CD4-positive, alpha-beta memory T cell (primary cell): Measurements from ENCODE around the gene HOXC12. TPM values are rescaled to one million over a fixed set of nuclear protein-coding genes. Genes with fewer than 3 reads are reported as not detected.

Source experiments
- CTCF ChIA-PET: fragments of 350-600 bp; sonication (Branson Sonifier 250); formaldehyde crosslinking; loops from one replicate; lab custom pipeline; 2021; ENCODE audit warnings: inconsistent platforms; ENCODE audit not compliant: partially characterized antibody; lab: Charles Lee
- POLR2A ChIA-PET: fragments of 350-600 bp; sonication (Branson Sonifier 250); formaldehyde crosslinking; loops from one replicate; lab custom pipeline; 2021; ENCODE audit not compliant: partially characterized antibody; lab: Charles Lee
- DNase-seq, 5 donors: peaks; one replicate each; pipeline versions ENCODE4 v3.0.0 to v3.0.0-alpha.2; 2020 to 2022; ENCODE audit warnings: mixed read lengths in 1 of 5
- H3K27ac ChIP-seq: one replicate; pipeline ENCODE4 v1.7.0; 2013; ENCODE audit warnings: low read depth, low read length
- H3K27me3 ChIP-seq: 2 replicates; pipeline ENCODE4 v1.7.0; 2013; ENCODE audit warnings: mild to moderate bottlenecking, low read length, moderate library complexity; ENCODE audit not compliant: insufficient read depth
- H3K36me3 ChIP-seq: 2 replicates; pipeline ENCODE4 v1.7.0; 2013; ENCODE audit warnings: mild to moderate bottlenecking, low read length, moderate library complexity; ENCODE audit not compliant: insufficient read depth
- H3K4me1 ChIP-seq: 2 replicates; pipeline ENCODE4 v1.7.0; 2013; ENCODE audit warnings: mild to moderate bottlenecking, low read length, moderate library complexity; ENCODE audit not compliant: insufficient read depth
- H3K4me3 ChIP-seq, 2 donors: one replicate each; pipeline ENCODE4 v1.7.0; 2013; ENCODE audit warnings: low read length in 2 of 2, mild to moderate bottlenecking in 1 of 2
- H3K9me3 ChIP-seq, 2 donors: one replicate each; pipeline ENCODE4 v1.7.0; 2013; ENCODE audit warnings: low read length in 2 of 2, control low read depth in 1 of 2; ENCODE audit not compliant: control insufficient read depth in 1 of 2
- H3K27ac Mint-ChIP-seq, 7 donors: one replicate each; pipeline ENCODE4 v1.8.0; 2020 to 2021; ENCODE audit warnings: mixed read lengths in 7 of 7, mild to moderate bottlenecking in 6 of 7, inconsistent platforms in 3 of 7, moderate library complexity in 3 of 7
- H3K27me3 Mint-ChIP-seq, 2 donors: one replicate each; pipeline ENCODE4 v1.8.0; 2020 to 2021; ENCODE audit warnings: mixed read lengths in 2 of 2
- H3K36me3 Mint-ChIP-seq, 2 donors: one replicate each; pipeline ENCODE4 v1.8.0; 2020 to 2021; ENCODE audit warnings: mixed read lengths in 2 of 2, inconsistent platforms in 1 of 2, mild to moderate bottlenecking in 1 of 2
- H3K4me1 Mint-ChIP-seq, 4 donors: one replicate each; pipeline ENCODE4 v1.8.0; 2020 to 2021; ENCODE audit warnings: mixed read lengths in 4 of 4, mild to moderate bottlenecking in 1 of 4
- H3K4me3 Mint-ChIP-seq, 8 donors: one replicate each; pipeline ENCODE4 v1.8.0; 2020 to 2021; ENCODE audit warnings: mixed read lengths in 8 of 8, mild to moderate bottlenecking in 7 of 8, moderate library complexity in 6 of 8, inconsistent platforms in 3 of 8
- H3K9me3 Mint-ChIP-seq, 8 donors: one replicate each; pipeline ENCODE4 v1.8.0; 2020 to 2021; ENCODE audit warnings: mixed read lengths in 8 of 8, mild to moderate bottlenecking in 5 of 8, inconsistent platforms in 3 of 8, moderate library complexity in 1 of 8
- intact Hi-C: fragments of 100-400 bp; cut with micrococcal nuclease; formaldehyde crosslinking; loops from one replicate; pipeline ENCODE4 v1.15.1; 2023
- polyA plus RNA-seq, 2 donors: library from polyadenylated mRNA; unstranded; fragments of 300-500 nt; fragmentation: Illumina TruSeq; gene quantifications; one replicate each; pipeline ENCODE4 v1.2.3, GENCODE V29; 2021
- total RNA-seq, 2 experiments: library from RNA; stranded (reverse); gene quantifications; one replicate each; pipeline ENCODE4 v1.2.3, GENCODE V29; 2021

HOXC12 gene
- total and polyA plus RNA-seq, 4 experiments from 2014 or later = not detected

GRCh38 chr12:53966085-53966384 lies 11.3 kb downstream of the HOXC12 start:
- H3K4me1 Mint-ChIP-seq = peaks cover 18 to 46% (median 28%) of the 10 kb centered on the region in 4 donors
- H3K4me3 Mint-ChIP-seq = peak overlapping the region in 6 of 8 donors; percentile 13 to 84 (median 70)
- no peak for DNase-seq
- Histone ChIP-seq H3K4me3 (no peak overlapping the region), H3K9me3 (no peaks in the 10 kb centered on the region), H3K4me1 (peaks cover 42% of the 10 kb centered on the region), H3K36me3 (no peaks in the 10 kb centered on the region), H3K27me3 (peaks cover 95% of the 10 kb centered on the region), H3K27ac (no peak overlapping the region)
- ChIA-PET CTCF (no interaction called here), POLR2A (no interaction called here)
- peak overlapping the region in 1 of 7 donors; percentile 68 for H3K27ac Mint-ChIP-seq
- H3K36me3 Mint-ChIP-seq = peaks cover 0 to 4% of the 10 kb centered on the region in 2 donors
- peaks cover 0 to 8% (median 4%) of the 10 kb centered on the region in 8 donors for H3K9me3 Mint-ChIP-seq
- peaks cover 75 to 88% of the 10 kb centered on the region in 2 donors for H3K27me3 Mint-ChIP-seq
- intact Hi-C loops = no loop called here

GRCh38 chr12:53966385-53967133 lies 11.9 kb downstream of the HOXC12 start:
- peaks cover 42% of the 10 kb centered on the region for H3K4me1 ChIP-seq
- peak overlapping the region in 6 of 8 donors; percentile 13 to 84 (median 70) for H3K4me3 Mint-ChIP-seq
- no peak overlapping the region for H3K4me3 ChIP-seq
- ChIA-PET CTCF (no interaction called here), POLR2A (no interaction called here)
- peaks cover 80 to 93% of the 10 kb centered on the region in 2 donors for H3K27me3 Mint-ChIP-seq
- no peaks in the 10 kb centered on the region for H3K36me3 ChIP-seq
- H3K9me3 Mint-ChIP-seq = peaks cover 0 to 8% (median 5%) of the 10 kb centered on the region in 8 donors
- no peak overlapping the region for H3K27ac ChIP-seq
- DNase-seq = no peak
- H3K27ac Mint-ChIP-seq = peak overlapping the region in 1 of 7 donors; percentile 68
- intact Hi-C loops = no loop called here
- H3K9me3 ChIP-seq = no peaks in the 10 kb centered on the region
- H3K27me3 ChIP-seq = peaks cover 97% of the 10 kb centered on the region
- H3K36me3 Mint-ChIP-seq = peaks cover 0 to 4% of the 10 kb centered on the region in 2 donors
- peaks cover 18 to 46% (median 28%) of the 10 kb centered on the region in 4 donors for H3K4me1 Mint-ChIP-seq

GRCh38 chr12:53967421-53967925 lies 12.8 kb downstream of the HOXC12 start:
- peaks cover 18 to 46% (median 27%) of the 10 kb centered on the region in 4 donors for H3K4me1 Mint-ChIP-seq
- ChIA-PET CTCF (no interaction called here), POLR2A (no interaction called here)
- H3K27ac Mint-ChIP-seq = peak overlapping the region in 1 of 7 donors; percentile 55
- H3K27me3 ChIP-seq = peaks cover 98% of the 10 kb centered on the region
- H3K9me3 Mint-ChIP-seq = peaks cover 0 to 10% (median 5%) of the 10 kb centered on the region in 8 donors
- peaks cover 0 to 4% of the 10 kb centered on the region in 2 donors for H3K36me3 Mint-ChIP-seq
- peaks cover 82 to 95% of the 10 kb centered on the region in 2 donors for H3K27me3 Mint-ChIP-seq
- intact Hi-C loops = no loop called here
- H3K27ac ChIP-seq = no peak overlapping the region
- H3K4me1 ChIP-seq = peaks cover 42% of the 10 kb centered on the region
- H3K36me3 ChIP-seq = no peaks in the 10 kb centered on the region
- H3K4me3 Mint-ChIP-seq = peak overlapping the region in 1 of 8 donors; percentile 30
- no peak for DNase-seq
- H3K9me3 ChIP-seq = no peaks in the 10 kb centered on the region
- no peak overlapping the region for H3K4me3 ChIP-seq

GRCh38 chr12:53968214-53969127 lies 13.8 kb downstream of the HOXC12 start:
- H3K4me1 Mint-ChIP-seq = peaks cover 18 to 48% (median 32%) of the 10 kb centered on the region in 4 donors
- H3K9me3 ChIP-seq = no peaks in the 10 kb centered on the region
- H3K36me3 Mint-ChIP-seq = peaks cover 4 to 10% of the 10 kb centered on the region in 2 donors
- H3K9me3 Mint-ChIP-seq = peaks cover 0 to 18% (median 10%) of the 10 kb centered on the region in 8 donors
- peak overlapping the region in 1 of 7 donors; percentile 20 for H3K27ac Mint-ChIP-seq
- H3K36me3 ChIP-seq = no peaks in the 10 kb centered on the region
- no peak for DNase-seq
- H3K4me3 Mint-ChIP-seq = no peak overlapping the region
- intact Hi-C loops = no loop called here
- no peak overlapping the region for H3K27ac ChIP-seq
- POLR2A ChIA-PET = interaction anchor here (1.6 kb wide), 1 partner anchor 12 kb away, joined by 3 read pairs; no protein-coding TSS in a partner anchor
- H3K4me3 ChIP-seq = no peak overlapping the region
- CTCF ChIA-PET = interaction anchor here (0.5 kb wide), 1 partner anchor 232 kb away, joined by 3 read pairs; no protein-coding TSS in a partner anchor
- H3K27me3 ChIP-seq = peaks cover 95% of the 10 kb centered on the region
- H3K27me3 Mint-ChIP-seq = peaks cover 86 to 94% of the 10 kb centered on the region in 2 donors
- peaks cover 37% of the 10 kb centered on the region for H3K4me1 ChIP-seq

- Histone ChIP-seq H3K36me3 (no peaks in the 10 kb centered on the region), H3K27me3 (peaks cover 95% of the 10 kb centered on the region), H3K9me3 (no peaks in the 10 kb centered on the region), H3K4me3 (no peak overlapping the region), H3K4me1 (peaks cover 37% of the 10 kb centered on the region), H3K27ac (no peak overlapping the region)
- peaks cover 4 to 10% of the 10 kb centered on the region in 2 donors for H3K36me3 Mint-ChIP-seq
- H3K4me3 Mint-ChIP-seq = no peak overlapping the region
- H3K27me3 Mint-ChIP-seq = peaks cover 78 to 87% of the 10 kb centered on the region in 2 donors
- peaks cover 13 to 39% (median 23%) of the 10 kb centered on the region in 4 donors for H3K4me1 Mint-ChIP-seq
- H3K9me3 Mint-ChIP-seq = peaks cover 0 to 19% (median 8%) of the 10 kb centered on the region in 8 donors
- POLR2A ChIA-PET = interaction anchor here (1.6 kb wide), 1 partner anchor 11 kb away, joined by 3 read pairs; no protein-coding TSS in a partner anchor
- no peak for DNase-seq
- intact Hi-C loops = no loop called here
- H3K27ac Mint-ChIP-seq = peak overlapping the region in 1 of 7 donors; percentile 50
- CTCF ChIA-PET = no interaction called here
These were observed 15.0 kb downstream of the HOXC12 start for GRCh38 chr12:53969588-53970259.

- Histone ChIP-seq H3K27ac (no peak overlapping the region), H3K4me1 (peaks cover 37% of the 10 kb centered on the region), H3K4me3 (no peak overlapping the region), H3K36me3 (no peaks in the 10 kb centered on the region), H3K27me3 (peaks cover 93% of the 10 kb centered on the region), H3K9me3 (no peaks in the 10 kb centered on the region)
- peaks cover 4 to 10% of the 10 kb centered on the region in 2 donors for H3K36me3 Mint-ChIP-seq
- ChIA-PET CTCF (no interaction called here), POLR2A (no interaction called here)
- H3K27ac Mint-ChIP-seq = peak overlapping the region in 1 of 7 donors; percentile 50
- peaks cover 77 to 84% of the 10 kb centered on the region in 2 donors for H3K27me3 Mint-ChIP-seq
- H3K9me3 Mint-ChIP-seq = peaks cover 0 to 17% (median 8%) of the 10 kb centered on the region in 8 donors
- H3K4me3 Mint-ChIP-seq = no peak overlapping the region
- intact Hi-C loops = no loop called here
- DNase-seq = no peak
- H3K4me1 Mint-ChIP-seq = peaks cover 13 to 37% (median 24%) of the 10 kb centered on the region in 4 donors
These were observed 15.7 kb downstream of the HOXC12 start for GRCh38 chr12:53970451-53970850.
